ENCODE measurements around the gene EMP2. TPM values are rescaled to one million over a fixed set of nuclear protein-coding genes. Genes with fewer than 3 reads are reported as not detected.

EMP2 gene
- total RNA-seq, 2 donors from 2014 or later, result 63.4 to 65.2 TPM

Other genes with a start within 250 kb of the EMP2 start
- 10 to 100 TPM; 24.8 to 28.9 TPM for gene ATF7IP2, start 194.5 kb downstream of the EMP2 start, total RNA-seq
- under 1 TPM in 1 of 2 donors, not detected in 1; 0.52 TPM for gene TEKT5, start 114.3 kb upstream of the EMP2 start, total RNA-seq
- 10 to 100 TPM; 38.1 to 38.9 TPM for gene NUBP1, start 163.2 kb upstream of the EMP2 start, total RNA-seq
- gene TVP23A, start 238.2 kb upstream of the EMP2 start, total RNA-seq, result 1 to 10 TPM in 1 of 2 donors, under 1 TPM in 1; 0.80 to 1.3 TPM